NCI-H524 treated with DMSO at 0.1 percent for 48 hours (cell line): ENCODE results near the gene BBS7.

Source experiments
- DNase-seq: peaks from one replicate; lab custom pipeline; 2025; lab: John Stamatoyannopoulos, UW

The BBS7 gene, protein sequence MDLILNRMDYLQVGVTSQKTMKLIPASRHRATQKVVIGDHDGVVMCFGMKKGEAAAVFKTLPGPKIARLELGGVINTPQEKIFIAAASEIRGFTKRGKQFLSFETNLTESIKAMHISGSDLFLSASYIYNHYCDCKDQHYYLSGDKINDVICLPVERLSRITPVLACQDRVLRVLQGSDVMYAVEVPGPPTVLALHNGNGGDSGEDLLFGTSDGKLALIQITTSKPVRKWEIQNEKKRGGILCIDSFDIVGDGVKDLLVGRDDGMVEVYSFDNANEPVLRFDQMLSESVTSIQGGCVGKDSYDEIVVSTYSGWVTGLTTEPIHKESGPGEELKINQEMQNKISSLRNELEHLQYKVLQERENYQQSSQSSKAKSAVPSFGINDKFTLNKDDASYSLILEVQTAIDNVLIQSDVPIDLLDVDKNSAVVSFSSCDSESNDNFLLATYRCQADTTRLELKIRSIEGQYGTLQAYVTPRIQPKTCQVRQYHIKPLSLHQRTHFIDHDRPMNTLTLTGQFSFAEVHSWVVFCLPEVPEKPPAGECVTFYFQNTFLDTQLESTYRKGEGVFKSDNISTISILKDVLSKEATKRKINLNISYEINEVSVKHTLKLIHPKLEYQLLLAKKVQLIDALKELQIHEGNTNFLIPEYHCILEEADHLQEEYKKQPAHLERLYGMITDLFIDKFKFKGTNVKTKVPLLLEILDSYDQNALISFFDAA

DNA sequence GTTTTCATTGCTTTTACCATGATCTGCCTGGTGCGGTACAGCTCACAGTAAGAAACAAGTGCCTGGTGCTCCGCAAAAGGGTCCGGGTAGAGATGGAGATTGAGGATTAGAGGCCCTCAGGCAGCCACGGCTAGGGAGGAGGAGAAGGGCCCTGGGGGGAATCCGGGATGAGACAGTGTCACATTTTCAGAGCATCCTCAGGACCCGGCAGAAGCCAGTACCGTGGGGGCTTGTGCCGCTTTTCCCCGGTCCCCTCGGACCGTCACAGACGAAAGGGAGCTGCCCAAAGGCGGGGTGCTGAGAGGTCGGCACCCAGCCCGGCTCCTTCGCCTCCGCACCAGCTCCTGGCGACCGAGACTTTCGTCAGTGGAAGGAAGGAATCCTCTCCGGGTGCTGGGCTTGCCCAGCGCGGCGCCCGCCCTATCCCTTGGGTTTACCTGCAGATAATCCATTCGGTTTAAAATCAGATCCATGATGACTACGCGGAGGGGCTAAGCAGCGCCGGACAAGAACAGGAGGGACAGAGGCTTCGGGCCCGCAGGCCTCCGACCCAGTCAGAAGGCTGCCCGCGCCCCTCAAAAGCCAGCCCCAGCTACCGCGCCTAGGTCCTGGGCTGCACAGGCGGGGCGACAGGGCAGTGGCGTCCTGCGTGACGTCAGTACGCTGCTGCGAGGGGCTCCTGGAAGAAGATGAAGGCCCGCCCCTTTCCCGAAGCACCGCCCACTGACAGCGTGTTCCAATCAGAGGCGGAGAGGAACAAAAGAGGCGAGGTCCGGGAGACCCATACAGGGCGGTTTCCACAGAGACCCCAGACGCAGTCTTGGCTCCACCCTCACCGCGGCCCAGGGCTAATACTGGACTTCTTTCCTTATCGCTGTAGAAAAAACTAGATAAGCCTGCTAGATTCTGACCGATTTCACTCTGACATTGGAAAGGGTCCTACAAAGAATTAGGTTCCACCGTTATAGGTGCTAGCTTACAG lies at the start of gene BBS7:
Gene BBS7 (minus strand): TSS at position 634 of the 982 bp plus-strand sequence. CDS start 161 bp downstream, at position 473.
- peak; percentile 48 for DNase-seq

DNA sequence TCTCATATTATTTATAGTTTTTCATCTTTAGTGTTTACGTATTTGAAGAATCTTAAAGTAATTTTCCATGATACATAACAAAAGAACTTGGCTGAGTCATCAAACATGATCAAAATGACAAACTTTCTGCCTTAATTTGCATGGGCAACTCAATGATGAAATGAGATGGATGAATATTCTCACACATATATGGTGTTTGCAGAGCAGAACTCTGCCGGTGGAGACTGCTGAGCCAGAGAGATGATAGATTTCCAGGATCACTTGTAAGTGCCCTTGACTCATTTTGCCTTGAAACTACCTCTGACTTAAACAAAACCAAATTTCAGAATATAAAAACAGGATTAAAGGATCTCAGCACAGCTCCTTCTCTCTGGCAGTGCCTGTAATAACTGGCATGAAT lies 43.4 kb upstream of the BBS7 start:
- no peak for DNase-seq

DNA sequence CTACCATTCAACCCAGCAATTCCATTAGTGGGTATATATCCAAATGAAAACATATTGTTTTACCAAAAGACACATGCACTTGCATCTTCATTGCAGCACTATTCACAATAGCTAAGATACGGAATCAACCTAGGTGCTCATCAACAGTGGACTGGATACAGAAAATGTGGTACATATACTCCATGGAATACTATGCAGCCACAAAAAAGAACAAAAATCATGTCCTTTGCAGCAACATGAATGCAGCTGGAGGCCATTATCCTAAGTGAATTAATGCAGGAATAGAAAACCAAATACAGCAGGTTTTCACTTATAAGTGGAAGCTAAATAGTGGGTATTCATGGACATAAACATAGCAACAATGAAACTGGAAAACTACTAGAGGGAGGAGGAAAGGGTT lies 38.1 kb upstream of the BBS7 start:
- DNase-seq = no peak

DNA sequence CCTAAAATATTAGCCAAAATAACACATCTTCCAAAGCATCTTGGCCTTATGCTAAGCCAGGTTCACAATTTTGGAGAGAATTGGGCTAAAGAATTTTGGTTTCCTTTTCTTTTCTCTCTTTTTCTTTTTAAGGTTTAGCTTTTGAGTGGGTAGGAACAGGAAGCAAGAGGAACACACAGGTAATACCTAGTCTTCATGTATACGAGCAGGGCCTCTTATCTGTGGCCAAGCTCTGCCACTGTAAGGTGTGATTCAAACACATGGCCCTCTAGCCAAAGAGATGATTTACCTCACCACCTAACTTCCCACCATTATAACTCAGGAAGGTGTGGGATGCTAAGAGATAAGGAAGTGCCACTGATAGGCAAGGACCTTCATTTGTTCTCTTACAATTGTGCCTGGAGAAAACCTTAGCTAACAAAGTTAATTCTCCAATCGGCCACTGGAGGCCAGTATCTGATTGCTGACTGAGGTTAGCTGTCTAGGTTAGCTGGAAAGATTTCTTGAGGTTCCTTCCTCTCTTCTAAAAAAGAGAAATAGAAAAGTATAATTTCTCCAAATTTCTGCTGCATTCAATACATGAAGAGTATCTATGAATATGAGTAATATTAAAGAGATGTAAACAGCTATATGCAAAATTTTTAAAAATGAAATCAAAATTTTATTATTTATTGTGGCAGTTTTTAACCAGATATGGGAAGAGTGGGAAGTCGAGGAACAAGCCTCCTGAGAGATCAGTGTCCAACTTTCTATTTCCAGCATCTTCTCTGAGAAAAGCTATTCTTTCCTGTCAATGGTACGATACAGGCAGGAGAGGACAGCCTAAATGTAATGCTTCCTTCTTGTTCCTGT lies 30.1 kb upstream of the BBS7 start:
- no peak for DNase-seq

DNA sequence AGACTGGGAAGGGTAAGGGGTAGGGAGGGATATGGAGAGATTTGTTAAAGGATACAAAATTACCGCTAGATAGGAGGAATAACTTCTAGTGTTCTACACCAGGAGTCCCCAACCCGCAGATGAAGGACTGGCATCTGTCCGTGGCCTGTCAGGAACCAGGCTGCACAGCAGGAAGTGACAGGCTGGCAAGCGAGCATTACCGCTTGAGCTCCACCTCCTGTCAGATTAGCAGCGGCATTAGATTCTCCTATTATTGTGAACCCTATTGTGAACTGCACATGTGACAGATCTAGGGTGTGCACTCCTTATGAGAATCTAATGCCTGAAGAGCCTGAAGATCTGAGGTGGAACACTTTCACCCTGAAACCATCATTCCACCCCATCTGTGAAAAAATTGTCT lies 27.9 kb upstream of the BBS7 start:
- peak; percentile 16 for DNase-seq

DNA sequence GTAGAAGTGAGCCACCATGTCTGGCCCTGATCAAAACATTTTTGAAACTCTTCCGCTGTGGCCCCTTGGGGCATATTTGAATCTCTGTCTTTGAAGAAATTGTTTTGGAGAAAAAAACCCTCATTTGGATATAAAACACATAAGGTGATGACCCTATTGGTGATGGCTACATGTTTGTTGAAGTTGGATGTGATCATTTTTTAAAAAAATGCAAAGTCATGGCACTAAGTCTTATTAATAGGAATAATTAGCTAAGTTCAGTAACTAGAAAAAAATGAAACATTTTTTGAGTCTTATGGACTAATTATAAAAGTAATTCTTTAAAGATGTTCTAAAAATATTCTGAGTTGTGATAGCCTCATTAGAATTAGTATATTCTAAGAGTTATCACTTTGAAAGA lies 17.9 kb upstream of the BBS7 start:
- DNase-seq = no peak

DNA sequence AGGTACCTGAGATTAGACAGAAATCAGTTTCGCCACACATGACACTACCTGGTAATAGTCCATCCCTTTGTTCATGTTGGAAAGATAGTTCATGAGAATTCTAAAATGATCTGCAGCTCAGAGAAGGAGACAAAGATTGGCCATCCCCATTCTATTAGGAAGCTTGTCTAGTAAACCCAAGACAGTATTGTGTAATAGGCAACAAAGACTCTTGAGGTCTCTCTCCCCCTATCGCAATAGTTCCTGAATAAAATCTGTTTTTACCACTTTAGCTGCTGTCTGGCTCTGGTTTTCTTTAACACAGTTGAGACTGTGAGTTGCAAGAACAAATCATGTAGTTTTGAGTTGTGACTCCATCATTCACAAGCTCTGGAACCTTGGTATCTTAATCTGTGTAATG lies 14.8 kb upstream of the BBS7 start:
- no peak for DNase-seq

DNA sequence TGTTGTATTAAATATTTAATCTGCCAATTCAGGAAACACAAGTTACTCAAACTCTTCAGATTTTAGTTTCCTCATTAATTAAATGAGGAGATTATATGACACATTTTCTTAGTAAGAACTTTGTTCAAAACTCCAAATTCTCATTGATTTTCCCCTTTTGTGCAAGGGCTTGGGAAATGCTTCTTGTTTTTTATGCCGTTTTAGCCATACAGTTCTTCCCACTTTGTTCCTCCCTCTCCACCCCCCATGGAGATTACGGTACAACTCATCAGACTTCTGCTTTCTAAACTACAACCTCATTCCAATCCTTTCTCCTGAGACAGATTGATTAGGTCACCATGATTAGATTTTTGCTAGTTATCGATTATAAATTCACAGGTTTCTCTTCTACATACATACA lies 10.9 kb upstream of the BBS7 start:
- DNase-seq = no peak

DNA sequence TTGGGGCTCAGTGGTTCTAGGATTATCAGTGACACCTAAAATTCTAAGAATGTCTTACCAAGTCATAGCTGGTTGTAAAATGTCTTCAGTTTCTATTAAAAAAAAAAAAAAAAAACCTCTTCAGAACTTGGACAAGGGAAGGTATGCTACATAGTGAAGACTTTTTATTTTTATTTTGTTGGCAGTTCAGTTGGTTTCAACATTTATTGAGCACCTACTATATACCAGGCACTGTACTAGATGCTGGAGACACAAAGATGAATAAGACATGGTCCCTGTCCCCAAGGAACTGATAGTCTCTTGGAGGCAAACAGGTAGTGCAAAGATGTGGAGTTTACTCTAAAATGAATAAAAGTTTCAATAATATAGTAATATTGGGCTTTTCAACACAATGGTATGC lies 8.9 kb upstream of the BBS7 start:
- DNase-seq = no peak

DNA sequence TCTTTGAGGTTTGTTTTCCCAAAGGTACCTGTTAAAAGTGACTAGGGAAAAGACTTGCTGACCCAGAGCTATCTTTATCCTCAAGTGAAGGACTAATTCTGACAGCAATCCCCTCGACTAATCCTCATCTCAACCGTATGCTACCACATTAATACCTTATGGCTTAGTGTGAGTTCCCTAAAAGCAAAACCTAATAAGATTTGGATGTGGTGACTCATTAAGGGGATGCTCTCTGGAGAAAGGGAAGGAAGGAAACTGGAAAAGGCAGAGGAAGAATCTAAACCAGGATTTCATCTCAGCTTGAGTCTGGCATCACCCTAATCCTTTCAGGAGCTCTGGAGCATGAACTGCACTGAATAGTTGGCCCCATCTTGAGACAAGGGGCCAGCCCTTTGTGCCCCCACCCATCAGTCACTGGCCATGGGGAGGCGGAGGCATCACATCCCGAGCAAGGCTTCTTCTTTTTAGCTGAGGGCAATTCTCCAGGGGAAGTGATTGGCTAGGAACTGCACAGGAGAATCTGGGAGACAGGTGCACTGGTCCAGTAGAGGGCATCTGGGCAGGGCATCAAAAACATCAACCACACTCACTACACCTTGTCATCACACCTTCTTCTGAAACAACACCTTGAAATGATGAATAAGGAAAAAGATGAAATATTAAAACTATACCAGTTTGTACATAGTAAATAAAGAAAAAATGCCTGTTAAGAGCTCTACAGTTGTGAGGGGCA lies 6.9 kb upstream of the BBS7 start:
- DNase-seq = peak; percentile 67

DNA sequence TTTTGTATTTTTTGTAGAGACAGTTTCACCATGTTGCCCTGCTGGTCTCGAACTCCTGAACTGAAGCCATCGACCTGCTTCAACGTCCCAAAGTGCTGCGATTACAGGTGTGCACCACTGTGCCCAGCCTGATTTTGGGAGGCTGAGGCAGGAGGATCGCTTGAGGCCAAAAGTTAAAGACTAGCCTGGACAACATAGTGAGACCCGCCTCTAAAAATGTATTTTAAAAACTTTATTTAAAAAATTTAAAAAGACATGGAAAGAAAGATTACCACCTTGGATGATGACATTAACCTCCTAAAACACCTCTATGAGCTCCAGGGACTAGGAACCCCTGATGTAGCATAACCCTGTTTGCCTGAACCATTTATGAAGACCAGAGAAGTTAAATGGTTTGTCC lies 5.8 kb upstream of the BBS7 start:
- DNase-seq = no peak

DNA sequence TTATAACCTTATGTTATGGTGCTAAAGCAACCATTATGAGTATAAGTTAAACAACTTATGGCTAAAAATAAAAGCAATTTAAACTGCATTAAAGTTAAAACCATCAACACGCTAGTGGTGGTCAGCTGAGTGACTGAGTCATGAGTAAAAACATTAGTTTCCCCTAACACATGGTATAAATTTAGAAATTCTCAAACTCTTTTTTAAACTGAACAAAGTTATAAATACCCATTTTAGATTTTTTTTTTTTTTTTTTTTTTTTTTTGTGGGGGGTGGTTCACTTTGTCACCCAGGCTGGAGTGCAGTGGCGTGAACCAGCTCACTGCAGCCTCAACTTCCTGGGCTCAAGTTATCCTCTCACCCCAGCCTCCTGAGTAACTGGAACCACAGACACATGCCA lies 5.4 kb upstream of the BBS7 start:
- DNase-seq = no peak

DNA sequence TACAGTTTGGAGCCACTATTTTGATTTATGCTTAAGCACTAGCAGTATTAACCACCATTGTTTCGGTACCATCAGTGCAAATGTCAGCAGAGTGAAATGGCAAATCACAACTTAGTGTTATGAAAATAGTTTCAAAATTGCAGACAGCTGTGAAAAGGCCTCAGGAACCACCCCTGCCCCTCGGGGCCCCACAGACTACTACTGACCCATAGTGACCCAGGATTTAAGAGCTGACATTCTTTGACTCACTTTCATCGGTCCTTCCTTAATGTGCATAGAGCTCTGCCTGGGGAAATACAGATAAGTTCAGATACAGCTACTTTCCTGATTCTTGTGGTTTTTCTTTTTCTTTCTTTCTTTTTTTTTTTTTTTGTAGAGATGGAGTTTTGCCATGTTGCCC lies 3.3 kb upstream of the BBS7 start:
- DNase-seq = no peak

DNA sequence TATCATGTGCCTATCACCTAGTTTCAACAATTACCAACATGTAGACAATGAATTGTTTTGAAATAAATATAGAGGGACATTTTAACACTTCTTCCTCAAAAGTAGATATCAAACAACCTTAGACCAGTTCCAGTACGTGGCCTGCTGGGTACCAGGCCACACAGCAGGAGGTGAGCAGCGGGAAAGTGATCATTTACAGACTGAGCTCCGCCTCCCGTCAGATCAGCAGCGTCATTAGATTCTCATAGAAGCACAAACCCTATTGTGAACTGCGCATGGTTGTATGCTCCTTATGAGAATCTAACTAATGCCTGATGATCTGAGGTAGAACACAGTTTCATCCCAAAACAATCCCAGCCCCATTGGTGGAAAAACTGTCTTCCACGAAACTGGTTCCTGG lies 6.5 kb downstream of the BBS7 start:
- DNase-seq = no peak

DNA sequence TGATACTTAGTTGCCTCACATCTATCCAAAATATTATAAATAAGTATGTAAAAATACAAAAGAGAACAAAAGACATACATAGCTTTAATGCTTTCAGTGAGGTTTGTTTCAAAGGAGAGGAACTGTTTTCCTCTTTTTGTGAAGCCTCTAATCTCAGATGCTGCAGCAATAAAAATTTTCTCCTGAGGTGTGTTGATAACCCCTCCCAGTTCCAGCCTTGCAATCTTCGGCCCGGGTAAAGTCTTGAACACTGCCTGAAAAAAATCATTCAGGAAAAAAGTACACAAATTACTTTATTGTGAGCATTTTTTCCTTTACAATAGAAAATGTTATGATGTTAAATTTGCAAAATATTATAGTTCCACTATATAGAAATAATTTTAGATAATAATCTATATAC lies 8.8 kb downstream of the BBS7 start:
- no peak for DNase-seq

DNA sequence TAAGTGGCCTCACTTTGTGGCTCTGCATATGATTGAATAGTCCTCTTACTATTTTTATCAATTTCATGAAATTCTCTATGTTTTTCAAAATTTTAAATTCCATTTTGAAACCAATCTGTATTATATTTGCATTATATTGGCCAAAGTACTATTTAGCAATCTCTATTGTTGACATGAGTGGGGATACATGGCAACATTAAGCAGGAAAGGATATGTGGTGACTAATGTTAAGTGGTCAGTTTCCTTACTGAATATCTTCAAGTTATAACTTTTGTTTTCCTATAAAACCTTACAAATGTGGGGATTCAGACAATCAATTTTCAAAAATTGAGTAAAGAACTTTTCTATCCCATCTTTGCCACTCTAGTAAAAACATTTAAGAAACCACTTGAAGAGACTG lies 10.2 kb downstream of the BBS7 start:
- DNase-seq = no peak

DNA sequence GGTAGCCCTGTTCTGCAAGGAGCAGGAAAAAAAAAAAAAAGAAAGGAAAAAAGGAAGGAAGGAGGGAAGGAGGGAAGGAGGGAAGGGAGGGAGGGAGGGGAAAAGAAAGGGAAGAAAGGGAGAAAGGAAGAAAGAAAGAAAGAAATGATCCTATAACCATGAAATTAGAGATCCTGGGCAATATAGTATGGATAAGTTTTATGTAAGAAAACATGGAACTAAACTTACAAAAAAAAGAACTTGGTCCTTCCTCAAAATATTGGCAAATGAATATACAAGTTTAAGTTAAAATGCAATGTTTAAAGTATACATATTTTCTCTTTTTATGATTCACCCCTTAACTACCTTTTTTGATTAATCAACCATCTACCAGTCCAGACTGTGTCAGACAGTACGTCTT lies 18.9 kb downstream of the BBS7 start:
- no peak for DNase-seq

DNA sequence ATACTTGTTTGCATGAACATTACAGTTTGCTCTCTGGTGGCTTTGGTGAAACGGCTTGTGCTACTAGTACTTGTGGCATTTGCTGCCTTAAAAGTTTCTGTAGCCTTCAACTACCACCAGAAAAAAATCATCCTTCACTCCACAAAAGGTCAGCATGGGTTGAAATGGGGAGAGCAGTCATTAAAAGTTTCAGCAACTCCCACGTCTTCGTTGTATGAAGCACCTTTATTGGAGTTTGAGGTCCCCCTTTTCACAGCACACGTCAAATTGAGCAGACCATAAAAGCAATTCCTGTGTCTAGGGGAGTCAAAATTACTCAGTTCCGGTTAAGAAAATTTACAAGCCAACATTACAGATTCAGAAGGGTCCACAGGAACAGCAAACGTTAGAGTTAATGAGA lies 23.6 kb downstream of the BBS7 start:
- DNase-seq = no peak

DNA sequence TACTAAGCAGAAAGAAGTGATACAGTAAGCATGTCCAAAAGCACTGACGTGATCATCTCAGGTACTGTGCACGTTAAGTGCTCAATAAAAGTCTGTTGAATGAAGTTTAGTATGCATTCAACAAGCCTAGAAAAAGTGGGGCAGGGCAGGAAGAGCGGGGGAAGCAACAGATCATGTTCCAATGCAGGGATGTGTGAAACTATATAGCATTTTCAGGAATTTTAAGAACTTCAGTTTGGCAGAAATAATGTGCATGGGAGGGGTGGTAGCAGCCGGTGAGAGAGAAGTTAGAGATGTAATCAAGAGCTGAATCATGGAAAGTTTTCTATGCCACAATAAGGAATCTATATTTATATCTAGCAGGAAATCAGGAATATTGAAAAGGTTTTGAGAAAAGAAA lies 27.4 kb downstream of the BBS7 start:
- DNase-seq = no peak

DNA sequence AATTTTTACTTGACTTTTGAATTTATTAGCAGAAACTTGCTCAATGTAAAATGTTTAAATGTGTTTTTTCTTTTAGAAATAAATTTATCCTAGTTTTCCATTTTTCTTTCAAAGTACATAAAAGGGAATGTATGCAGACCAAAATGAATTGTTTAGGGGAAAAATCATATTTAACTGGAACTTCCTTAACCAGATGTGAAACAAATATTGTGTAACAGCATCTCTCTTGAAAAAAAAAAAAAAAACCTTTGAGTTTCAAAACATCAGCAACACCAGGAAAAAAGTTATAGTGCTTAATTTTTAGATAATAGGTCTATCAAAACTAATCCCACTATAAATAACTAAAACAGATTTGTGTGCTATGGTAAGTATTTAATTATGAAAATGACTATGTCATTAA lies 32.1 kb downstream of the BBS7 start:
- DNase-seq = no peak

DNA sequence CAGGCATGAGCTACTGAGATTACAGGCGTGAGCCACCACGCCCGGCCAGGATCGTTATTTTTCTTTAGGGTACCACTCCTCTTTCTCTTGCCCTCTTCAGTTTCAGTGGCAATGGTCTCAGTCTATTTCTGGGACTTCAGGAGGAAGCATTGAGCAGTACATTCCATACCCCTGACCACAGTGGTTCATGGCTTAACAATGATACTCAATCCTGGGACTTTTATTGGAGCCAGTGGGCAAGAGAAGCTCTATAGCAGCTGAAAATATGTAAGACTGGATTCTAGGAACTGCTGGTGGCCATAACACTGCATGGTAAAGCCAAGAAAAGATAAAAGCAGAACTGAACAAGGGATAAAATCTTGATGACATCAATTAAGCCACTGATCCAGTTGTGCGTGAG lies 40.8 kb downstream of the BBS7 start:
- DNase-seq = no peak
